Measurements from ENCODE around the gene AKR1B15.

AKR1B15 gene

GRCh38 chr7:134619627-134620331 is 70.9 kb downstream of the AKR1B15 start:
- no peak for DNase-seq

GRCh38 chr7:134622303-134622995 is 73.5 kb downstream of the AKR1B15 start:
- no peak for DNase-seq

- no peak for DNase-seq
Observed at GRCh38 chr7:134623193-134623592, 74.3 kb downstream of the AKR1B15 start.

GRCh38 chr7:134625550-134625949 is 76.6 kb downstream of the AKR1B15 start:
- no peak for DNase-seq

GRCh38 chr7:134627109-134627774 is 78.3 kb downstream of the AKR1B15 start:
- no peak for DNase-seq

- no peak for DNase-seq
Observed at GRCh38 chr7:134627775-134628153, 78.9 kb downstream of the AKR1B15 start.

- no peak for DNase-seq
Observed at GRCh38 chr7:134629445-134629844, 80.5 kb downstream of the AKR1B15 start.
